Smooth muscle cell of the brain vasculature (primary cell): Measurements from ENCODE around the gene NRSN2.
A peak's percentile ranks its signal among the peaks of the same experiment; 100 is the strongest.
"Not testable (repeated sequence)": the region's sequence is repeated elsewhere in the genome, so short reads cannot be mapped to it uniquely, and the experiment has no call there.

Experiments used
- DNase-seq: peaks from one replicate; pipeline ENCODE4 v3.0.0-alpha.2; 2012; ENCODE audit warnings: low read depth, low spot score

The NRSN2 gene

GRCh38 chr20:325045-325888 lies 21.6 kb upstream of the NRSN2 start, which contains the start of gene SOX12:
Gene SOX12 (plus strand): TSS chr20:325552. CDS start chr20:325925, 373 bp downstream.
- peak; percentile 83 for DNase-seq

GRCh38 chr20:325889-326644 lies 20.8 kb upstream of the NRSN2 start:
- peak; percentile 36 for DNase-seq

GRCh38 chr20:326645-327185 lies 20.2 kb upstream of the NRSN2 start:
- no peak for DNase-seq

- DNase-seq: peak; percentile 82
These were observed 19.5 kb upstream of the NRSN2 start for GRCh38 chr20:327186-328026.

- DNase-seq: no peak
These were observed 18.6 kb upstream of the NRSN2 start for GRCh38 chr20:328027-328974.

GRCh38 chr20:328975-329695 lies 17.8 kb upstream of the NRSN2 start:
- no peak for DNase-seq

- DNase-seq: no peak
These were observed 17.1 kb upstream of the NRSN2 start for GRCh38 chr20:329851-330232.

- DNase-seq: no peak
These were observed 16.4 kb upstream of the NRSN2 start for GRCh38 chr20:330233-331149.

GRCh38 chr20:334578-334977 lies 12.3 kb upstream of the NRSN2 start:
- DNase-seq: no peak

- not testable (repeated sequence) for DNase-seq
These were observed 10.9 kb upstream of the NRSN2 start for GRCh38 chr20:336040-336439.

GRCh38 chr20:341682-342081 lies 5.2 kb upstream of the NRSN2 start:
- DNase-seq: no peak

- DNase-seq: no peak
These were observed 3.8 kb upstream of the NRSN2 start for GRCh38 chr20:343107-343506.

GRCh38 chr20:346033-346639 lies 775 bp upstream of the NRSN2 start:
- DNase-seq: no peak

GRCh38 chr20:347317-347639 lies 367 bp downstream of the NRSN2 start:
- DNase-seq: no peak

- peak; percentile 80 for DNase-seq
These were observed 951 bp downstream of the NRSN2 start for GRCh38 chr20:347640-348484.

- DNase-seq: no peak
These were observed 2.3 kb downstream of the NRSN2 start for GRCh38 chr20:348972-349841.

- no peak for DNase-seq
These were observed 6.3 kb downstream of the NRSN2 start for GRCh38 chr20:353166-353565.
